ENCODE measurements around the gene SEMA3G.

DNA sequence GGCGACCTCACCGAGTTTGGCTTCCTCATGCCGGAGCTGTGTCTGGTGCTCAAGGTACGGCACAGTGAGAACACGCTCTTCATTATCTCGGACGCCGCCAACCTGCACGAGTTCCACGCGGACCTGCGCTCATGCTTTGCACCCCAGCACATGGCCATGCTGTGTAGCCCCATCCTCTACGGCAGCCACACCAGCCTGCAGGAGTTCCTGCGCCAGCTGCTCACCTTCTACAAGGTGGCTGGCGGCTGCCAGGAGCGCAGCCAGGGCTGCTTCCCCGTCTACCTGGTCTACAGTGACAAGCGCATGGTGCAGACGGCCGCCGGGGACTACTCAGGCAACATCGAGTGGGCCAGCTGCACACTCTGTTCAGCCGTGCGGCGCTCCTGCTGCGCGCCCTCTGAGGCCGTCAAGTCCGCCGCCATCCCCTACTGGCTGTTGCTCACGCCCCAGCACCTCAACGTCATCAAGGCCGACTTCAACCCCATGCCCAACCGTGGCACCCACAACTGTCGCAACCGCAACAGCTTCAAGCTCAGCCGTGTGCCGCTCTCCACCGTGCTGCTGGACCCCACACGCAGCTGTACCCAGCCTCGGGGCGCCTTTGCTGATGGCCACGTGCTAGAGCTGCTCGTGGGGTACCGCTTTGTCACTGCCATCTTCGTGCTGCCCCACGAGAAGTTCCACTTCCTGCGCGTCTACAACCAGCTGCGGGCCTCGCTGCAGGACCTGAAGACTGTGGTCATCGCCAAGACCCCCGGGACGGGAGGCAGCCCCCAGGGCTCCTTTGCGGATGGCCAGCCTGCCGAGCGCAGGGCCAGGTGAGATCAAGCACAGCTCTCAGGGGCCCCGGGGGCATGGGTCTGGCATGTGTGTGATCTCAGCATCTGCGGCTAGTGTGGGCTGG is 43.1 kb upstream of the SEMA3G start:
- TF ChIP-seq EZH2 (IDR thresholded peaks at IDR 0.05; ENCODE audit: low read length, missing control alignments) = no peak
- TF ChIP-seq, protein P1, sequence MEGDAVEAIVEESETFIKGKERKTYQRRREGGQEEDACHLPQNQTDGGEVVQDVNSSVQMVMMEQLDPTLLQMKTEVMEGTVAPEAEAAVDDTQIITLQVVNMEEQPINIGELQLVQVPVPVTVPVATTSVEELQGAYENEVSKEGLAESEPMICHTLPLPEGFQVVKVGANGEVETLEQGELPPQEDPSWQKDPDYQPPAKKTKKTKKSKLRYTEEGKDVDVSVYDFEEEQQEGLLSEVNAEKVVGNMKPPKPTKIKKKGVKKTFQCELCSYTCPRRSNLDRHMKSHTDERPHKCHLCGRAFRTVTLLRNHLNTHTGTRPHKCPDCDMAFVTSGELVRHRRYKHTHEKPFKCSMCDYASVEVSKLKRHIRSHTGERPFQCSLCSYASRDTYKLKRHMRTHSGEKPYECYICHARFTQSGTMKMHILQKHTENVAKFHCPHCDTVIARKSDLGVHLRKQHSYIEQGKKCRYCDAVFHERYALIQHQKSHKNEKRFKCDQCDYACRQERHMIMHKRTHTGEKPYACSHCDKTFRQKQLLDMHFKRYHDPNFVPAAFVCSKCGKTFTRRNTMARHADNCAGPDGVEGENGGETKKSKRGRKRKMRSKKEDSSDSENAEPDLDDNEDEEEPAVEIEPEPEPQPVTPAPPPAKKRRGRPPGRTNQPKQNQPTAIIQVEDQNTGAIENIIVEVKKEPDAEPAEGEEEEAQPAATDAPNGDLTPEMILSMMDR (conservative IDR thresholded peaks at IDR 0.05 in 1 of 2, IDR thresholded peaks at IDR 0.05 in 1 of 2; ENCODE audit: low read depth in 1 of 2, low read length in 2 of 2) = no peak
